ENCODE measurements around the gene CEP104. TPM values are rescaled to one million over a fixed set of nuclear protein-coding genes. Genes with fewer than 3 reads are reported as not detected.
A peak's percentile ranks its signal among the peaks of the same experiment; 100 is the strongest.

CEP104 gene
- total and polyA plus RNA-seq, 7 experiments from 2014 or later = 12.7 to 68.0 (median 44.5) TPM

GRCh38 chr1:3770047-3770765, 86.8 kb downstream of the CEP104 start:
- Mint-ChIP-seq H3K27me3 (peaks cover 0 to 7% (median 6%) of the 10 kb centered on the region in 5 donors), H3K4me1 (peaks cover 2 to 18% (median 6%) of the 10 kb centered on the region in 7 donors), H3K4me3 (peak overlapping the region in 9 of 10 donors; percentile 32 to 78 (median 62)), H3K36me3 (no peaks in the 10 kb centered on the region), H3K27ac (no peak overlapping the region), H3K9me3 (no peaks in the 10 kb centered on the region)
- Histone ChIP-seq H3K27me3 (ENCODE audit: control insufficient read depth in 2 of 2, insufficient read depth in 2 of 2, low read length in 2 of 2) (no peaks in the 10 kb centered on the region), H3K4me1 (ENCODE audit: control insufficient read depth in 2 of 2, insufficient read depth in 2 of 2, low read length in 2 of 2) (peaks cover 5 to 12% of the 10 kb centered on the region in 2 donors), H3K27ac (ENCODE audit: low read depth, low read length) (no peak overlapping the region), H3K4me3 (ENCODE audit: low read length) (no peak overlapping the region), H3K36me3 (ENCODE audit: control insufficient read depth in 2 of 3, insufficient read depth in 3 of 3, low read length in 3 of 3) (no peaks in the 10 kb centered on the region), H3K9me3 (ENCODE audit: control insufficient read depth in 2 of 3, low read length in 3 of 3) (no peaks in the 10 kb centered on the region)
- POLR2A ChIA-PET = interaction anchor here (1.3 kb wide), 1 partner anchor 22 kb away, joined by 3 read pairs; no protein-coding TSS in a partner anchor
- no peak for DNase-seq
- intact Hi-C loops (cut with micrococcal nuclease) = loop anchor here in 1 of 2 donors (10.0 kb wide), 1 partner anchor 145 kb away; the partner anchor contains the start of gene TPRG1L
- CTCF ChIA-PET = no interaction called here
- no peak for ATAC-seq

- Histone ChIP-seq H3K9me3 (ENCODE audit: control insufficient read depth in 2 of 3, low read length in 3 of 3) (no peaks in the 10 kb centered on the region), H3K27ac (ENCODE audit: low read depth, low read length) (no peak overlapping the region), H3K36me3 (ENCODE audit: control insufficient read depth in 2 of 3, insufficient read depth in 3 of 3, low read length in 3 of 3) (no peaks in the 10 kb centered on the region), H3K27me3 (ENCODE audit: control insufficient read depth in 2 of 2, insufficient read depth in 2 of 2, low read length in 2 of 2) (no peaks in the 10 kb centered on the region), H3K4me1 (ENCODE audit: control insufficient read depth in 2 of 2, insufficient read depth in 2 of 2, low read length in 2 of 2) (peaks cover 5 to 12% of the 10 kb centered on the region in 2 donors), H3K4me3 (ENCODE audit: low read length) (no peak overlapping the region)
- peaks cover 2 to 14% (median 6%) of the 10 kb centered on the region in 7 donors for H3K4me1 Mint-ChIP-seq
- no peak overlapping the region for H3K4me3 Mint-ChIP-seq
- ATAC-seq = no peak
- ChIA-PET CTCF (no interaction called here), POLR2A (interaction anchor here (0.7 to 1.3 kb wide), 3 partner anchors 21 to 28 kb away, joined by 3 read pairs; partner anchors contain the start of gene LRRC47)
- intact Hi-C loops (cut with micrococcal nuclease) = no loop called here
- peaks cover 0 to 2% (median 0%) of the 10 kb centered on the region in 11 donors for H3K9me3 Mint-ChIP-seq
- no peak overlapping the region for H3K27ac Mint-ChIP-seq
- peaks cover 0 to 13% (median 6%) of the 10 kb centered on the region in 5 donors for H3K27me3 Mint-ChIP-seq
- no peaks in the 10 kb centered on the region for H3K36me3 Mint-ChIP-seq
- no peak for DNase-seq
Measured at GRCh38 chr1:3768811-3769390, 88.1 kb downstream of the CEP104 start.

GRCh38 chr1:3767328-3767925, 89.6 kb downstream of the CEP104 start:
- H3K27ac Mint-ChIP-seq = peak overlapping the region in 1 of 9 donors; percentile 82
- peaks cover 0 to 2% (median 0%) of the 10 kb centered on the region in 11 donors for H3K9me3 Mint-ChIP-seq
- H3K4me1 Mint-ChIP-seq = peaks cover 0 to 14% (median 6%) of the 10 kb centered on the region in 7 donors
- H3K36me3 Mint-ChIP-seq = no peaks in the 10 kb centered on the region
- no peak overlapping the region for H3K4me3 Mint-ChIP-seq
- Histone ChIP-seq H3K36me3 (ENCODE audit: control insufficient read depth in 2 of 3, insufficient read depth in 3 of 3, low read length in 3 of 3) (no peaks in the 10 kb centered on the region), H3K27ac (ENCODE audit: low read depth, low read length) (no peak overlapping the region), H3K9me3 (ENCODE audit: control insufficient read depth in 2 of 3, low read length in 3 of 3) (no peaks in the 10 kb centered on the region), H3K27me3 (ENCODE audit: control insufficient read depth in 2 of 2, insufficient read depth in 2 of 2, low read length in 2 of 2) (no peaks in the 10 kb centered on the region), H3K4me1 (ENCODE audit: control insufficient read depth in 2 of 2, insufficient read depth in 2 of 2, low read length in 2 of 2) (peaks cover 5 to 12% of the 10 kb centered on the region in 2 donors), H3K4me3 (ENCODE audit: low read length) (no peak overlapping the region)
- intact Hi-C loops (cut with micrococcal nuclease) = no loop called here
- peaks cover 0 to 13% (median 6%) of the 10 kb centered on the region in 5 donors for H3K27me3 Mint-ChIP-seq
- POLR2A ChIA-PET = no interaction called here
- DNase-seq (no peak), ATAC-seq (no peak)
- CTCF ChIA-PET = interaction anchor here (0.7 kb wide), 1 partner anchor 277 kb away, joined by 4 read pairs; no protein-coding TSS in a partner anchor

- H3K36me3 ChIP-seq (ENCODE audit: control insufficient read depth in 2 of 3, insufficient read depth in 3 of 3, low read length in 3 of 3) = no peaks in the 10 kb centered on the region
- Mint-ChIP-seq H3K4me3 (no peak overlapping the region), H3K27ac (no peak overlapping the region), H3K4me1 (no peaks in the 10 kb centered on the region), H3K27me3 (peaks cover 8 to 33% (median 16%) of the 10 kb centered on the region in 5 donors), H3K36me3 (peaks cover 0 to 5% (median 0%) of the 10 kb centered on the region in 5 donors), H3K9me3 (peaks cover 0 to 9% (median 0%) of the 10 kb centered on the region in 11 donors)
- DNase-seq (no peak), ATAC-seq (no peak)
- CTCF ChIA-PET = no interaction called here
- H3K27me3 ChIP-seq (ENCODE audit: control insufficient read depth in 2 of 2, insufficient read depth in 2 of 2, low read length in 2 of 2) = no peaks in the 10 kb centered on the region
- intact Hi-C loops (cut with micrococcal nuclease) = no loop called here
- H3K9me3 ChIP-seq (ENCODE audit: control insufficient read depth in 2 of 3, low read length in 3 of 3) = no peaks in the 10 kb centered on the region
- no peak overlapping the region for H3K4me3 ChIP-seq (ENCODE audit: low read length)
- H3K27ac ChIP-seq (ENCODE audit: low read depth, low read length) = no peak overlapping the region
- POLR2A ChIA-PET = no interaction called here
- no peaks in the 10 kb centered on the region for H3K4me1 ChIP-seq (ENCODE audit: control insufficient read depth in 2 of 2, insufficient read depth in 2 of 2, low read length in 2 of 2)
Measured at GRCh38 chr1:3763351-3764125, 93.5 kb downstream of the CEP104 start.

- H3K27ac Mint-ChIP-seq = no peak overlapping the region
- DNase-seq = no peak
- POLR2A ChIA-PET = no interaction called here
Measured at GRCh38 chr1:3762873-3763228, 94.2 kb downstream of the CEP104 start.

GRCh38 chr1:3762151-3762872, 94.7 kb downstream of the CEP104 start:
- DNase-seq (no peak), ATAC-seq (no peak)
- Mint-ChIP-seq H3K36me3 (peaks cover 0 to 5% (median 0%) of the 10 kb centered on the region in 5 donors), H3K27ac (no peak overlapping the region), H3K27me3 (peaks cover 8 to 34% (median 16%) of the 10 kb centered on the region in 5 donors), H3K4me1 (no peaks in the 10 kb centered on the region), H3K9me3 (peaks cover 0 to 9% (median 0%) of the 10 kb centered on the region in 11 donors), H3K4me3 (no peak overlapping the region)
- ChIA-PET CTCF (no interaction called here), POLR2A (no interaction called here)
- H3K27me3 ChIP-seq (ENCODE audit: control insufficient read depth in 2 of 2, insufficient read depth in 2 of 2, low read length in 2 of 2) = no peaks in the 10 kb centered on the region
- H3K4me1 ChIP-seq (ENCODE audit: control insufficient read depth in 2 of 2, insufficient read depth in 2 of 2, low read length in 2 of 2) = no peaks in the 10 kb centered on the region
- intact Hi-C loops (cut with micrococcal nuclease) = no loop called here
- no peaks in the 10 kb centered on the region for H3K36me3 ChIP-seq (ENCODE audit: control insufficient read depth in 2 of 3, insufficient read depth in 3 of 3, low read length in 3 of 3)
- no peak overlapping the region for H3K4me3 ChIP-seq (ENCODE audit: low read length)
- no peaks in the 10 kb centered on the region for H3K9me3 ChIP-seq (ENCODE audit: control insufficient read depth in 2 of 3, low read length in 3 of 3)
- no peak overlapping the region for H3K27ac ChIP-seq (ENCODE audit: low read depth, low read length)

More at GRCh38 chr1:3762873-3763228, 94.2 kb downstream of the CEP104 start:
- no peaks in the 10 kb centered on the region for H3K4me1 ChIP-seq (ENCODE audit: control insufficient read depth in 2 of 2, insufficient read depth in 2 of 2, low read length in 2 of 2)
- no peak overlapping the region for H3K4me3 ChIP-seq (ENCODE audit: low read length)
- Mint-ChIP-seq H3K4me3 (no peak overlapping the region), H3K36me3 (peaks cover 0 to 5% (median 0%) of the 10 kb centered on the region in 5 donors), H3K27me3 (peaks cover 8 to 34% (median 16%) of the 10 kb centered on the region in 5 donors), H3K9me3 (peaks cover 0 to 9% (median 0%) of the 10 kb centered on the region in 11 donors), H3K4me1 (no peaks in the 10 kb centered on the region)
- no peak overlapping the region for H3K27ac ChIP-seq (ENCODE audit: low read depth, low read length)
- no peaks in the 10 kb centered on the region for H3K36me3 ChIP-seq (ENCODE audit: control insufficient read depth in 2 of 3, insufficient read depth in 3 of 3, low read length in 3 of 3)
- intact Hi-C loops (cut with micrococcal nuclease) = no loop called here
- CTCF ChIA-PET = no interaction called here
- no peaks in the 10 kb centered on the region for H3K9me3 ChIP-seq (ENCODE audit: control insufficient read depth in 2 of 3, low read length in 3 of 3)
- ATAC-seq = no peak
- no peaks in the 10 kb centered on the region for H3K27me3 ChIP-seq (ENCODE audit: control insufficient read depth in 2 of 2, insufficient read depth in 2 of 2, low read length in 2 of 2)
